Measurements from ENCODE around the gene EML5.

DNA sequence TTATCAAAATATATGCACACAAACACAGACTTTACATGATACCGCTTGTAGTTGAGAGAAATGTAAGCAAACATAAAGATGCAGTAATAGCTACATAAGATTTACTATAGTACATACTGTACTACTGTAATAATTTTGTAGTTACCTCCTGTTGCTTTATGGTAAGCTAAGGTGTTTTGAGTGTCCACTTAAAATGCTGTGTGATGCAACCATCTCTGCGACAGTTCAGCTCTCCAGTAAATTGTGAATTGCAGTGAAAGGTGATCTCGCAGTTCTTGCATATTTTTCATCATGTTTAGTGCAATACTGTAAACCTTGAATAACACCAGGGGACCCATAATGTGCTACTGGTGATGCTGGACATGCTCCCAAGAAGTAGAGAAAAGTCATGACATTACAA, 208.3 kb downstream of the EML5 start:
- TF ChIP-seq, protein P1, sequence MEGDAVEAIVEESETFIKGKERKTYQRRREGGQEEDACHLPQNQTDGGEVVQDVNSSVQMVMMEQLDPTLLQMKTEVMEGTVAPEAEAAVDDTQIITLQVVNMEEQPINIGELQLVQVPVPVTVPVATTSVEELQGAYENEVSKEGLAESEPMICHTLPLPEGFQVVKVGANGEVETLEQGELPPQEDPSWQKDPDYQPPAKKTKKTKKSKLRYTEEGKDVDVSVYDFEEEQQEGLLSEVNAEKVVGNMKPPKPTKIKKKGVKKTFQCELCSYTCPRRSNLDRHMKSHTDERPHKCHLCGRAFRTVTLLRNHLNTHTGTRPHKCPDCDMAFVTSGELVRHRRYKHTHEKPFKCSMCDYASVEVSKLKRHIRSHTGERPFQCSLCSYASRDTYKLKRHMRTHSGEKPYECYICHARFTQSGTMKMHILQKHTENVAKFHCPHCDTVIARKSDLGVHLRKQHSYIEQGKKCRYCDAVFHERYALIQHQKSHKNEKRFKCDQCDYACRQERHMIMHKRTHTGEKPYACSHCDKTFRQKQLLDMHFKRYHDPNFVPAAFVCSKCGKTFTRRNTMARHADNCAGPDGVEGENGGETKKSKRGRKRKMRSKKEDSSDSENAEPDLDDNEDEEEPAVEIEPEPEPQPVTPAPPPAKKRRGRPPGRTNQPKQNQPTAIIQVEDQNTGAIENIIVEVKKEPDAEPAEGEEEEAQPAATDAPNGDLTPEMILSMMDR (IDR thresholded peaks at IDR 0.05): no peak
- no peak for TF ChIP-seq ZFX (IDR thresholded peaks at IDR 0.05; ENCODE audit: borderline replicate concordance)
